ENCODE measurements around the gene HIP1.
A peak's percentile ranks its signal among the peaks of the same experiment; 100 is the strongest.
"Not testable (repeated sequence)": the region's sequence is repeated elsewhere in the genome, so short reads cannot be mapped to it uniquely, and the experiment has no call there.

The HIP1 gene

GRCh38 chr7:75567948-75568595, 170.7 kb downstream of the HIP1 start:
- DNase-seq: no peak

- DNase-seq: no peak
Observed at GRCh38 chr7:75565132-75565837, 173.5 kb downstream of the HIP1 start.

DNA sequence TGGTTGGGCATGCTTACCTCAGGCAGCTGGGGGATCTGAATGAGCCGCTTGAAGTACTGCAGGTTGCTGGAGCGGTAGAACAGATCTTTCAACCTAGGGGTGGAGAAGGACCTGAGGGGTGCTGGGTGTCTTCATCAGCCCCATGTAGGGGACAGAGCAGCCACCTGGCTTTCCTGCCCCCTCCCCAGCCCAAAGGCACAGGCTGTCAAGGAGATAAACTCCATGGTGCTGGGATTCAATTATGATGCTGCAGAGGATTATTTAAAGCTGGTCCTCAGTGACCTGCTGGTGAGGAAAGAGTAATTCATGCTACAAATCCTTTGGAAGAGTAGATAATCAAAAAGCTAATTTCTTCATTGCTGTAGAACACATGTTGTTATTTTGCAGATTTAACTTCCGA, 175.6 kb downstream of the HIP1 start:
- DNase-seq: no peak

GRCh38 chr7:75559976-75560365, 178.8 kb downstream of the HIP1 start:
- no peak for DNase-seq

GRCh38 chr7:75559355-75559975, 179.3 kb downstream of the HIP1 start:
- no peak for DNase-seq

- not testable (repeated sequence) for DNase-seq
Observed at GRCh38 chr7:75556835-75557234, 181.9 kb downstream of the HIP1 start.

DNA sequence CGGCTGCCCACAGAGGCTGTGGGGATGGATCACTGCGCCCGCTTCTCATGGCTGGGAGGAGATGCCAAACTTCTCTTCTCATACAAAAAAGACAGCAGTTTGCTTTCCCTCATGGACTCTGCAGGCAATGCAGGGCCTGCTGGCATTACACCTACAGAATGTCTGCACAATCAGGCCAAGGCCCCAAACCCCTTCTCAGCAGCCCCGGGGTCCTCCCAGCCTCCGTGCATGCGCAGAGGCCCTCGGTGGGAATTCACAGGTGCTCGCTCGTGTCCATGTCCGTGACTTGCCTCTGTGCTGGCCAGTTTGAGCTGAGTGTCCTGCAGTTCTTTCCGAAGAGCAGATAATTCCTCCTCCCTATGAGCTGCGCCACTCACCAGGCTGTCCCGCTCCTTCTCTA, 183.0 kb downstream of the HIP1 start:
- no peak for DNase-seq

DNA sequence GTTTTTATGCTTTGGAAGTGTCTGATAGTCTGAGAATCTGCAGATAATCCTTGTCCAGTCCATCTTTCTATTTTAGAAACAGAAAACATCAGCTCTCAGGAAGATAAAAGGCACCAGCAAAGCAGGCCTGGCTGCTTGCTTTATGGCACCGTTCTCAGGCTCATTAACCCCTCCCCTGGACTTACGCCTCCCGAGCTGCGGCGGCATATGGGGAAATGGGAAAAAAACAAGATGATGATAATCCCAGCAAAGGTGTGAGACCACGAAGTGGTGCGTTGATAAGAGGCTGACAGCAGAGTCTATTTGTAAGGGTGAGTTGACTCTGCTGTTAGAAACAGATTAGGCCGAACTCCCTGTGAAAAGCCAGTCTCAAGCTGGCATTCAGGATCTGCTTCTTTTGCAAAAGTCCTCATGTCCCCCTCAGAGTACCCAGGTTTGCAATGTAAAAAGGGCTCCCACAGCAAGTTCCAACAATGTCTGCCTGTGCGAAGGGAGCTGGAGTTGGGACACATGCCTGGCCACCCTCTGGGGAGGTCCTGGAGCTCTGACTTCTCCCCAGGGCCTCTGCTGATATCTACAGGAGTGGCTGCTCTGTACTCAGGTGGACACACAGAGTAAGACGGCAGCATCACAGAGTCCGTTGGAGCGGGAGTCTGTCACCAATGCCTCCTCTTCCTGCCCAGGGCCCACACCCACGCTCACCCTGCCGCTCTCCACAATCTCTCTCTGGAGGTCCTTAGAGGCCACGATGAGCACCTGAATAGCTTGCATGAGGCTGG, 192.3 kb downstream of the HIP1 start:
- DNase-seq: no peak

DNA sequence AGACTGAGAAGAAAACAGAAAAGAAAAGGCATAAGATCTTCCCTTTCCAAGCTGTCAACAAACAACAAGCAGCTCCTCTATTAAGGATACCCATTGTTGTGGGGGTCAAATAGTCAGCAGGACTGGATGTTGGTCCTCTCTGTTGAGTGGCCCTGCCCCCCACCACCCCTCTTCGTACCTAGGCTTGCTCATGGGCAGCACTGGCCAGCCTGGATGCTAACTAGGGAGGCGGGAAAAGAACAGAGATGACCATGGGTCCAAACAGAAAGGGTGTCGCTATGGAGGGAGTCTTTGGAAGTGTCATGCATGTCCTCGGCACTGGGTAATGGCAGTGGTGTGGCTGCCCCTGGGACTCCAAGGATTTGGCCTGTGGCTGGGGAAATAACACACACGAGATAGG, 201.0 kb downstream of the HIP1 start:
- no peak for DNase-seq

- DNase-seq: no peak
Observed at GRCh38 chr7:75536940-75537538, 201.7 kb downstream of the HIP1 start.

DNA sequence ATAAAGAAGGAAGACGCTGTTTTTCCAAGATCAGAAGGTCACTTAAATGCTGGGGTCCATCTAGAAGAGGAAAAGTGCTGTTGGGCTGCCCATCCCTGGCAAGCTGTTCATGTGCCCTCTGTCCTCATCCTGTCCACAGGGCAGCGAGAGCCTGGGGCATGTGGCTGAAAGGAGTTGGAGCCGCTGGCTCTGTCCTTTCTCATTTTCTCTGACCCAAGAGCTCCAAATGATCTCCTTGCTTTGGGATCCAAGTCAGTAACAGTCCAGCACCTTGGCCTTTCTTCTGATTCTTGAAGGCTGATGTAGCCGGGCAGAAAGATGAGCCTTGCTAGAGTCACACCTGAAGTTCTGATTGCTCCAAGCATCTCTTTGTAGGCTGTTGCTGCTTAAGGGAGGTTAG, 202.2 kb downstream of the HIP1 start:
- no peak for DNase-seq

DNA sequence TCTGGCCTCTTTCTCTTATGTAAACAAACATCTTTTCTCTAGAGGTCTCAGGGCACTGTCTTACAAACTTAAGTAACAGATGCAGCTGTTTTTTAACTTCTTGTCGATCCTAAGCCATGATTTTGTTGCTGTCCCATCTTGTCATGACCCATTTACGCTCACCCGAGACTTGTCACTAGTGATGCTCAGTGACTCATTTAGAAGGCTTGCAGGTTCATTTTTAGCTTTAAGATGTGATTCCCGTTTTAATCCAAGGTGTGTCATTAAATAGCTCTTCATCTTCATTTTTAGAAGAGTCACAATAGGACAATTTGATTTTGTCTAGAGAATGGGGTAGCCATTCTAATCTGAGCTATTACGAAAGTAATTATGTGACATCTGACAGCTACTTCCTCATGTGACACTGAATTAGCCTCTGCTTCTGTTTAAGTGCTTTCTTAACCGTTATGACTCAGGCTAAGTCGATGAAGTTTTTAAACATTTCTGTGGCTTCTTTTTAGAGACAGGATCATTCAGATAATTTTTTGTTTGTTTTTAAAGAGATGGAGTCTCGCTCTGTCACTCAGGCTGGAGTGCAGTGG, 203.9 kb downstream of the HIP1 start:
- no peak for DNase-seq

DNA sequence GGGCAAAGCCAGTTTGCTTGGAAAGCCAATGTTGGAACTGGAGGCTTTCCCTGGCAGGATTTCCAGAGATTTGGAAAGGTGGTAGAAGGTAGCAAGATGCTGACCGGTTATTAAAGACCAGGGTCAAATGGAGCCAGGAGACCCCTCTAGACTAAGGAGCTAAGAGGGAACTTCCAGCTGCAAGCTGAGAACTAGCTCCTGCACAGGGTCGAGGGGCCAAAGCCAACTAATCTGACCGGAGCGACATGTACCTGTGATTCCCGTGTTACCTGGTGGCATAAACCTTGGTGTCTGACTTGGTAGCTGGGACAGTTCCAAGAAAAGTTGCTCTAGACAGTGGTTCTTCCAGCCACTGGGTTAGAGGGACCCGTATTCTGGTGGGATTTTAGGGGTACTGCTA, 204.8 kb downstream of the HIP1 start:
- DNase-seq: no peak

DNA sequence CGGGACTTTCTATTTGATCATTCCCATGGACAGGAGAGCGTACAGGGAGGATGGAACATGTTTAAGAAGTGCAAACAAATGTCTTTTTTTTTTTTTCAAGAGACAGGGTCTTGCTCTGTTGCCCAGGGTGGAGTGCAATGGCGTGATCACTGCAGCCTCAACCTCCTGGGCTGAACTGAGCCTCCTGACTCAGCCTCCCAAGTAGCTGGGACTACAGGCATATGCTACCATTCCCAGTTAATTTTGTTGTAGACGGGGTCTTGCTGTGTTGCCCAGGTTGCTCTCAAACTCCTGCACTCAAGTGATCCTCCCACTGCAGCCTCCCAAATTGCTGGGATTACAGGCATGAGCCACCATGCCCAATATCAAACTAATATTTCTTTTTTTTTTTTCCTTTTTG, 206.1 kb downstream of the HIP1 start:
- no peak for DNase-seq

GRCh38 chr7:75531359-75531821, 207.4 kb downstream of the HIP1 start:
- DNase-seq: no peak

GRCh38 chr7:75527224-75527722, 211.5 kb downstream of the HIP1 start:
- DNase-seq: not testable (repeated sequence)

DNA sequence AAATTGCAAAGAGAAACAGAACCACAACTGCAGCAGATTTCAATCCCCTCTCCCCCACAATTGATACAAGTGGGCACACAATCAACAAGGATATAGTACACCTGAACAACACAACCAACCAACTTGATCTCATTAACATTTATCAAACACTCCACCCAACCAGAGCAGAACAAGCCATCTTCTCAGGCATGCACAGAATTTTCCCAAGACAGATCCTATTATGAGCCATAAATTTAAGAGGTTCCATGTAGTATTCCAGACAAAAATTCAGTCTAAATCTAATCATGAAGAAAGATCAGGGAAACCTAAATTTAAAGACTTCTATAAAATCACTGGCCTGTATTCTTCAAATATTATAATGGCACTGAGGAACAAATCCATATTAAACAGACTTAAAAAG, 217.0 kb downstream of the HIP1 start:
- DNase-seq: not testable (repeated sequence)

- not testable (repeated sequence) for DNase-seq
Observed at GRCh38 chr7:75518842-75519241, 219.9 kb downstream of the HIP1 start.

- not testable (repeated sequence) for DNase-seq
Observed at GRCh38 chr7:75509033-75509432, 229.7 kb downstream of the HIP1 start.

DNA sequence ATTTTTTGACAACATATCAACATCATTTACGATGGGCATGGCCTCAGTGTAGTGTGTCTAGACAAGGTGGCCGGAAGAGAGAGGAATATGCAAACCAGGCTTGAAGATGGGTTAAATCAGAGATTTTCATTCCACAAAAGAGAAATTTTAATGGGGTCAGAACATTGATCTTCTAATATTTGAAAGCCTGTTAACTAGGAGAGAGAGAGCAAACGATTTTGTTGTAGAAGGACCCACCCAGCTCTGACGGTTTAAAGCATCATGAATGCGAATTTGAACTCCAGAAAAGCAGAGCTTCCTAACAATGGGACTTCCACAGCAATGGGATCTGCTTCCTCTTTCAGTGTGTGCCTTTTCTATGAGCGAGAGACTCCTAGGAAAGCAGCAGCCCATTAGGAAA, 246.7 kb downstream of the HIP1 start, which contains the start of gene SPDYE5:
Gene SPDYE5, plus strand, starts transcription at position 301 of the 400 bp plus-strand sequence. CDS start 1,728 bp downstream, outside the sequence.
- not testable (repeated sequence) for DNase-seq

GRCh38 chr7:75485979-75486643, 252.6 kb downstream of the HIP1 start, which contains the start of gene POM121C:
Gene POM121C (minus strand): TSS chr7:75486299. CDS start chr7:75441496, 44,803 bp downstream.
- peak; percentile 58 to 80 for DNase-seq
